Lung (tissue), 12 donors: ENCODE results near the gene FRMD4A. TPM values are rescaled to one million over a fixed set of nuclear protein-coding genes. Genes with fewer than 3 reads are reported as not detected.
A peak's percentile ranks its signal among the peaks of the same experiment; 100 is the strongest.

Source experiments
- ATAC-seq: fragments of 200-7000 bp; cut with Tn5 transposase; one replicate; pipeline ENCODE4 v1.9.1; 2020; ENCODE audit warnings: moderate number of reproducible peaks; ENCODE audit not compliant: insufficient read depth, low FRiP score
- DNase-seq, 3 donors: peaks; one replicate each; pipeline ENCODE4 v3.0.0-alpha.2; 2013 to 2017
- H3K27ac ChIP-seq, 2 donors: one replicate each; pipeline ENCODE4 v1.5.1; 2013; ENCODE audit warnings: mild to moderate bottlenecking in 2 of 2, moderate library complexity in 2 of 2, control low read depth in 1 of 2, inconsistent platforms in 1 of 2, low read depth in 1 of 2, low read length in 1 of 2
- H3K27me3 ChIP-seq, 3 donors: one replicate each; pipeline ENCODE4 v1.5.1; 2013; ENCODE audit warnings: low read length in 2 of 3; ENCODE audit not compliant: control insufficient read depth in 3 of 3, insufficient read depth in 3 of 3
- H3K36me3 ChIP-seq, 4 donors: one replicate each; pipeline ENCODE4 v1.5.1; 2013; ENCODE audit warnings: low read length in 4 of 4, mild to moderate bottlenecking in 1 of 4, moderate library complexity in 1 of 4; ENCODE audit not compliant: control insufficient read depth in 4 of 4, insufficient read depth in 4 of 4
- H3K4me1 ChIP-seq, 5 donors: one replicate each; pipeline ENCODE4 v1.5.1; 2013; ENCODE audit warnings: low read length in 5 of 5, mild to moderate bottlenecking in 2 of 5, moderate library complexity in 1 of 5; ENCODE audit not compliant: control insufficient read depth in 5 of 5, insufficient read depth in 5 of 5
- H3K4me3 ChIP-seq: one replicate; pipeline ENCODE4 v1.5.1; 2013; ENCODE audit warnings: mild to moderate bottlenecking, control low read depth, moderate library complexity
- H3K9ac ChIP-seq, 2 donors: one replicate each; pipeline ENCODE4 v1.5.1; 2013; ENCODE audit warnings: low read length in 2 of 2, control low read depth in 1 of 2; ENCODE audit not compliant: insufficient read depth in 1 of 2
- H3K9me3 ChIP-seq, 4 donors: one replicate each; pipeline ENCODE4 v1.5.1; 2013; ENCODE audit warnings: low read length in 3 of 4, mild to moderate bottlenecking in 1 of 4, moderate library complexity in 1 of 4; ENCODE audit not compliant: control insufficient read depth in 4 of 4, insufficient read depth in 3 of 4
- WGBS, 2 donors: extraction: QIAGEN DNeasy Blood & Tissue Kit; methylation state at CpG; one replicate each; pipeline ENCODE4 v1.1.7; 2013; 5-methylcytosine and 5-hydroxymethylcytosine counted together
- polyA plus RNA-seq, 2 donors: library from polyadenylated mRNA; stranded (reverse); fragments of 200-250 nt; gene quantifications; one replicate each; pipeline ENCODE4 v1.2.1, GENCODE V29; 2013
- total RNA-seq, 2 donors: library from RNA; depleted of rRNA in 1 of 2; stranded (reverse); fragments of >200 nt in 1 of 2; gene quantifications; one replicate each; pipeline ENCODE4 v1.2.1, GENCODE V29; 2014 to 2021
- TF ChIP-seq, protein P1 (sequence below): IDR thresholded peaks from 2 replicates; pipeline ENCODE4 v1.5.1; 2012; ENCODE audit warnings: mild to moderate bottlenecking; ENCODE audit errors: control extremely low read depth, extremely low read depth
- donor health status: control.
- donor health status: control.
- donor health status: Bipolar disorder and iron deficiency.
- donor health status: healthy.
- donor health status: DM: yes; HTN: yes; CAD: no.

The FRMD4A gene
- total and polyA plus RNA-seq, 4 donors, result 12.0 to 64.5 (median 29.3) TPM

DNA sequence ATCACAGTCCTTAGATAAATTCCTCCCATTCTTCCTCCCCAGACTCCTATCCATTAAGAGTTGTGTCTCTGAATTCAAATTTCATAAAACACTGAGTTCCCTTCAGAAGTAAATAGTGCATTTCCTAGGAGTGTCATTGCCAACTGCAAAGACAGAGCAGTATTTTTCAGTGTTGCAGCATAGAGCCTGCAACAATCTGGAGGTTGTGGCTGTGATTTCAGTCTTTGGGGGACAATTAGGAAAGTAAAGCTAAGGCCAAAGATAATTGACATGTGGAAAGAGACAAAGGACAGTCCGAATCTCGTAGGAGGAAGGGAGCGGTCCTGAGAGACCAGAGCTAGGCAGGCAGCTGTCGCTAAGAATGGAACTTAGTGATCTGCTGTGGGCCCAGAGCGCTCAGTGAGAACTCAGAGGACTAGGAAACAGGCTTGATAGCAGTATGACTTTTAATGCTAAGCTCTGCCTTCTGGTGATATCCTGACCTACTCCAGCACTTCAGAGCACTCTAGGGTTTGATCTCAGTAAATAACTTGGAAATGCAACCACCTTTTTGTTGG, 697.8 kb downstream of the FRMD4A start:
- DNase-seq (no peak), ATAC-seq (no peak)
- Histone ChIP-seq H3K9me3 (no peaks in the 10 kb centered on the region), H3K27ac (peak overlapping the region in 1 of 2 donors; percentile 76), H3K27me3 (no peaks in the 10 kb centered on the region), H3K4me1 (peaks cover 0 to 5% (median 0%) of the 10 kb centered on the region in 5 donors), H3K4me3 (no peak overlapping the region), H3K9ac (no peak overlapping the region), H3K36me3 (peaks cover 2 to 6% (median 6%) of the 10 kb centered on the region in 4 donors)
- 87 to 97% methylated on average over 5 of the region's 5 CpGs for WGBS, 2 donors
- TF ChIP-seq, protein P1, sequence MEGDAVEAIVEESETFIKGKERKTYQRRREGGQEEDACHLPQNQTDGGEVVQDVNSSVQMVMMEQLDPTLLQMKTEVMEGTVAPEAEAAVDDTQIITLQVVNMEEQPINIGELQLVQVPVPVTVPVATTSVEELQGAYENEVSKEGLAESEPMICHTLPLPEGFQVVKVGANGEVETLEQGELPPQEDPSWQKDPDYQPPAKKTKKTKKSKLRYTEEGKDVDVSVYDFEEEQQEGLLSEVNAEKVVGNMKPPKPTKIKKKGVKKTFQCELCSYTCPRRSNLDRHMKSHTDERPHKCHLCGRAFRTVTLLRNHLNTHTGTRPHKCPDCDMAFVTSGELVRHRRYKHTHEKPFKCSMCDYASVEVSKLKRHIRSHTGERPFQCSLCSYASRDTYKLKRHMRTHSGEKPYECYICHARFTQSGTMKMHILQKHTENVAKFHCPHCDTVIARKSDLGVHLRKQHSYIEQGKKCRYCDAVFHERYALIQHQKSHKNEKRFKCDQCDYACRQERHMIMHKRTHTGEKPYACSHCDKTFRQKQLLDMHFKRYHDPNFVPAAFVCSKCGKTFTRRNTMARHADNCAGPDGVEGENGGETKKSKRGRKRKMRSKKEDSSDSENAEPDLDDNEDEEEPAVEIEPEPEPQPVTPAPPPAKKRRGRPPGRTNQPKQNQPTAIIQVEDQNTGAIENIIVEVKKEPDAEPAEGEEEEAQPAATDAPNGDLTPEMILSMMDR, result no peak

DNA sequence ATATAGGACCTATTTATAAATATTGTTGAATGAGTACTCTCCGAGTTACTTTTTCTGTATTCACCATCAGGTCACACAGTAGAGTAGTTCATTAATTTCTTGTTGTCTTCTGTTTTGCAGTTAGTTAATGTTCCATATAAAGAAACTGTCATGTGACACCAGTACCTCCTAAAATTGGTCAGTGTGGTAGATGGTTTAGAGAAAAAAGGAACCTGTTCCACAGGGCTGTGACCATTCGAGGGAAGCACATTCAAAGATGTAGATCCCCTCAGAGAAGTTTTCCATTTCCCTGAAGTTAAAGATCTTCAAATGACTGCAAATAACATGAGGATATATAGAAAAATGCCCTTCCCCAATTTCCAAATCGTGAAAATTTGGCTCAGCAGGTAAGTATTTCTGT, 698.3 kb downstream of the FRMD4A start:
- peaks cover 0 to 5% (median 0%) of the 10 kb centered on the region in 5 donors for H3K4me1 ChIP-seq
- DNase-seq, result no peak
- no peaks in the 10 kb centered on the region for H3K9me3 ChIP-seq
- H3K36me3 ChIP-seq, result peaks cover 4 to 6% (median 6%) of the 10 kb centered on the region in 4 donors
- TF ChIP-seq, protein P1, result no peak
- no peak overlapping the region for H3K4me3 ChIP-seq
- peak overlapping the region in 1 of 2 donors; percentile 50 for H3K27ac ChIP-seq
- H3K9ac ChIP-seq, result no peak overlapping the region
- no peak for ATAC-seq
- H3K27me3 ChIP-seq, result no peaks in the 10 kb centered on the region
- WGBS, 2 donors, result 54 to 73% methylated on average over 3 of the region's 3 CpGs

DNA sequence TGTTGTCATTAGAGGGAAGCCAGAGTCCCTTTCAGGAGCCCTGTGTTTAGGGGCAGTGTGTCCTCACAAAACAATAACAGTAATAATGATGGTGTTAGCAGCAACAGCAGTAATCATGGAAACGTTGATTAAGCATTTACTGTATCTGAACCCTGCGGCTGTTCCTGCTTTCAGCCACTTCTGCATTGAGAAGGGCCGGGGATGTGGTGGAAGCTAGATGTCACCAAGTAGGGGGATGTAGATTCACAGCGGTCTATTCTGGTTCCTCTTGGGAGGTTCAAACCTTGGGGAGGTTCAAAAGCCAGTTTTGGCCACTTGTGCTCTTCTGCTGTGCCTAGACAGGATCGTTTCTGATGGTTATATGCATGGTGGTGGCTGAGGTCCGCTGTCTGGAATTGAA, 699.1 kb downstream of the FRMD4A start:
- ATAC-seq (no peak), DNase-seq (no peak)
- WGBS, 2 donors, result 81 to 84% methylated on average over 6 of the region's 6 CpGs
- H3K9me3 ChIP-seq, result no peaks in the 10 kb centered on the region
- TF ChIP-seq, protein P1, result no peak
- peaks cover 4 to 9% (median 5%) of the 10 kb centered on the region in 4 donors for H3K36me3 ChIP-seq
- peaks cover 0 to 5% (median 0%) of the 10 kb centered on the region in 5 donors for H3K4me1 ChIP-seq
- no peak overlapping the region for H3K27ac ChIP-seq
- no peaks in the 10 kb centered on the region for H3K27me3 ChIP-seq
- no peak overlapping the region for H3K9ac ChIP-seq
- H3K4me3 ChIP-seq, result no peak overlapping the region

DNA sequence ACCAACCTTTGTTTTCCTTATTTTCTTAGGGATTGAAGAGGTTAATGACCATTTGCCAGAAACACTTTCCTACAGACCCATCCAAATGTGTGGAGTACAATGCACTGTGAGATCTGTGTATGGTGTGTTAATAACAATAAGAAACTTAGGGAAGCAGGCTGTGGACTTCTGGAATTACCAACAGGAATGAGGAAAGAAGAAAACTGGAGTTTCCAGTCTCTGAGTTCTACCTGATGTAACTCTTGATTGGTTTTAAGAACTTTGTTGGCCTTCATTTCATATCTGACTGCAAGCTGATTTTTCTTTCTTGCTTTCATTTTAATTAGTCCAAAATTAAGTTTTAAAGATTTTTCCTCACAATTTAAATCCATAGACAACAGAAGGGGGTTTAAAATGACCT, 700.5 kb downstream of the FRMD4A start:
- Histone ChIP-seq H3K27ac (no peak overlapping the region), H3K36me3 (peaks cover 4 to 9% (median 7%) of the 10 kb centered on the region in 4 donors), H3K4me3 (no peak overlapping the region), H3K9me3 (no peaks in the 10 kb centered on the region), H3K4me1 (peaks cover 0 to 5% (median 0%) of the 10 kb centered on the region in 5 donors), H3K9ac (no peak overlapping the region), H3K27me3 (no peaks in the 10 kb centered on the region)
- DNase-seq, result peak in 2 of 3 donors; percentile 15 to 36
- TF ChIP-seq, protein P1, result no peak
- ATAC-seq, result no peak
